ENCODE results near the gene MEGF11. TPM values are rescaled to one million over a fixed set of nuclear protein-coding genes. Genes with fewer than 3 reads are reported as not detected.

MEGF11 gene
- total RNA-seq, 6 experiments from 2014 or later, result not detected

- no peak for ATAC-seq
- intact Hi-C loops (cut with DNase I), result no loop called here
- H3K36me3 ChIP-seq, result no peaks in the 10 kb centered on the region
These were observed 281.9 kb downstream of the MEGF11 start for GRCh38 chr15:65971741-65971995.

DNA sequence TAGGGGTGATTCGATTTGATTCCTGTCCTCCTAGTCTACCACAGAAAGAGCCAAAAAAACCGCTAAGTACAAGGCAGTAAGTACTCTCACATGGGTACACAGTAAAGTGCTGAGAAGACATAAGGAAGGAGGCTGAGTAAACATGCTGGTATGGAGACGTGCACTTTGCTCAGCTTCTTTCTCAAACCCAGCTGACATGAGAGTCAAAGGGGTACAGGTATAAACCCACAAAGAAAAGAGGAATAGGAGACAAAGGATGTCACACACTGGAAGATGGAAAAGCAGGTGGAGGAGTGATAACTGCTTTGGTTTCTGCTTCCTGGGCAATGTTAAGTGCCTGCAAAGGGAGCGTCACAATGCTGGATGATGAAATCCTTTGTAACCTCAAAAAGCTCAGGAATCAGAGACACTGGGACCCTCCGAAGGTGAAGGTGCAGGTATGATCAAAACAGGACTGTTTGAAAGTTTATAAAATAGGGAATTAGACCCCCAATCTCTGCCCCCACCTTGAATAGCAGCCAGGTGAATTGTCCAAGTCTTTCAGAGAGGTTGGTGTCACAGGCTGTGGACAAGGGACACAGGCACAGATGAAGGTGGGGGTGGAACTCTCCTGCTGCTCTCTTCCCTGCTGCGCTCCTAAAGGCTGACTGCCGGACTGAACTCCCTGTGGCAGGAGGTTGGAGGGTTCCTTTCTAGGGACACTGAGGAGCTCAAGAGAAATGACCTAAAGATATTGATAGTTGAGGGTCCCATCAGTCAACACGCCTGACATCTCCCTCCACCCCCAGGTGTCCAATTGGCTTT lies 282.4 kb downstream of the MEGF11 start:
- DNase-seq (no peak), ATAC-seq (no peak)
- Histone ChIP-seq H3K4me1 (no peaks in the 10 kb centered on the region), H3K4me3 (no peak overlapping the region), H3K9me3 (no peaks in the 10 kb centered on the region), H3K36me3 (no peaks in the 10 kb centered on the region), H3K27ac (no peak overlapping the region), H3K27me3 (no peaks in the 10 kb centered on the region)
- intact Hi-C loops (cut with DNase I), result no loop called here
- WGBS (ENCODE audit: insufficient coverage, low coverage, low lambda C conversion rate, missing lambda C conversion rate), result 36% methylated on average over 7 of the region's 8 CpGs
- TF ChIP-seq POLR2A (IDR thresholded peaks at IDR 0.05), result no peak
- TF ChIP-seq, protein P1, sequence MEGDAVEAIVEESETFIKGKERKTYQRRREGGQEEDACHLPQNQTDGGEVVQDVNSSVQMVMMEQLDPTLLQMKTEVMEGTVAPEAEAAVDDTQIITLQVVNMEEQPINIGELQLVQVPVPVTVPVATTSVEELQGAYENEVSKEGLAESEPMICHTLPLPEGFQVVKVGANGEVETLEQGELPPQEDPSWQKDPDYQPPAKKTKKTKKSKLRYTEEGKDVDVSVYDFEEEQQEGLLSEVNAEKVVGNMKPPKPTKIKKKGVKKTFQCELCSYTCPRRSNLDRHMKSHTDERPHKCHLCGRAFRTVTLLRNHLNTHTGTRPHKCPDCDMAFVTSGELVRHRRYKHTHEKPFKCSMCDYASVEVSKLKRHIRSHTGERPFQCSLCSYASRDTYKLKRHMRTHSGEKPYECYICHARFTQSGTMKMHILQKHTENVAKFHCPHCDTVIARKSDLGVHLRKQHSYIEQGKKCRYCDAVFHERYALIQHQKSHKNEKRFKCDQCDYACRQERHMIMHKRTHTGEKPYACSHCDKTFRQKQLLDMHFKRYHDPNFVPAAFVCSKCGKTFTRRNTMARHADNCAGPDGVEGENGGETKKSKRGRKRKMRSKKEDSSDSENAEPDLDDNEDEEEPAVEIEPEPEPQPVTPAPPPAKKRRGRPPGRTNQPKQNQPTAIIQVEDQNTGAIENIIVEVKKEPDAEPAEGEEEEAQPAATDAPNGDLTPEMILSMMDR (IDR thresholded peaks at IDR 0.05), result no peak

More at GRCh38 chr15:65971741-65971995, 281.9 kb downstream of the MEGF11 start:
- H3K4me3 ChIP-seq, result no peak overlapping the region
- no peak for DNase-seq
- TF ChIP-seq POLR2A (IDR thresholded peaks at IDR 0.05), result no peak
- TF ChIP-seq, protein P1 (IDR thresholded peaks at IDR 0.05), result no peak
- H3K9me3 ChIP-seq, result no peaks in the 10 kb centered on the region
- no peak overlapping the region for H3K27ac ChIP-seq
- H3K4me1 ChIP-seq, result no peaks in the 10 kb centered on the region
- H3K27me3 ChIP-seq, result no peaks in the 10 kb centered on the region

GRCh38 chr15:65969865-65970816 lies 283.4 kb downstream of the MEGF11 start:
- no peak for TF ChIP-seq POLR2A (IDR thresholded peaks at IDR 0.05)
- TF ChIP-seq, protein P1 (IDR thresholded peaks at IDR 0.05), result no peak
- Histone ChIP-seq H3K36me3 (no peaks in the 10 kb centered on the region), H3K4me1 (no peaks in the 10 kb centered on the region), H3K27me3 (no peaks in the 10 kb centered on the region), H3K27ac (no peak overlapping the region), H3K9me3 (no peaks in the 10 kb centered on the region), H3K4me3 (no peak overlapping the region)
- no peak for ATAC-seq
- intact Hi-C loops (cut with DNase I), result no loop called here
- no peak for DNase-seq
- whole genome bisulfite sequencing (ENCODE audit: insufficient coverage, low coverage, low lambda C conversion rate, missing lambda C conversion rate), result 63% methylated on average over 4 of the region's 7 CpGs

GRCh38 chr15:65968511-65968910 lies 285.0 kb downstream of the MEGF11 start:
- H3K4me1 ChIP-seq, result no peaks in the 10 kb centered on the region
- DNase-seq (no peak), ATAC-seq (no peak)
- no peaks in the 10 kb centered on the region for H3K27me3 ChIP-seq
- TF ChIP-seq, protein P1 (IDR thresholded peaks at IDR 0.05), result no peak
- no peak for TF ChIP-seq POLR2A (IDR thresholded peaks at IDR 0.05)
- intact Hi-C loops (cut with DNase I), result no loop called here
- no peaks in the 10 kb centered on the region for H3K36me3 ChIP-seq
- no peak overlapping the region for H3K27ac ChIP-seq
- no peak overlapping the region for H3K4me3 ChIP-seq
- WGBS (ENCODE audit: insufficient coverage, low coverage, low lambda C conversion rate, missing lambda C conversion rate), result 58% methylated on average over 5 of the region's 5 CpGs
- no peaks in the 10 kb centered on the region for H3K9me3 ChIP-seq

Measured in right lobe of liver (tissue), 6 donors.